ENCODE measurements around the gene PC. TPM values are rescaled to one million over a fixed set of nuclear protein-coding genes. Genes with fewer than 3 reads are reported as not detected.
"Not testable (repeated sequence)": the region's sequence is repeated elsewhere in the genome, so short reads cannot be mapped to it uniquely, and the experiment has no call there.

Gene PC
- total RNA-seq, 1 donor, result 1.6 TPM

GRCh38 chr11:66981976-66982578 lies 23.9 kb upstream of the PC start:
- peak in 2 of 3 donors; percentile 86 to 92 for DNase-seq (ENCODE audit: low read depth in 2 of 3, low spot score in 2 of 3)

GRCh38 chr11:66979336-66979980 lies 21.3 kb upstream of the PC start:
- DNase-seq (ENCODE audit: low read depth in 2 of 3, low spot score in 2 of 3), result no peak

GRCh38 chr11:66978717-66979116 lies 20.5 kb upstream of the PC start:
- no peak for DNase-seq (ENCODE audit: low read depth in 2 of 3, low spot score in 2 of 3)

GRCh38 chr11:66978229-66978628 lies 20.0 kb upstream of the PC start:
- no peak for DNase-seq (ENCODE audit: low read depth in 2 of 3, low spot score in 2 of 3)

- DNase-seq (ENCODE audit: low read depth in 2 of 3, low spot score in 2 of 3), result no peak
Observed at GRCh38 chr11:66976925-66977324, 18.7 kb upstream of the PC start.

GRCh38 chr11:66976028-66976467 lies 17.9 kb upstream of the PC start:
- DNase-seq (ENCODE audit: low read depth in 2 of 3, low spot score in 2 of 3), result peak in 2 of 3 donors; percentile 26 to 47

- DNase-seq (ENCODE audit: low read depth in 2 of 3, low spot score in 2 of 3), result no peak
Observed at GRCh38 chr11:66975405-66976027, 17.3 kb upstream of the PC start.

GRCh38 chr11:66974724-66975404 lies 16.7 kb upstream of the PC start, which contains the start of gene C11orf86:
TSS of gene C11orf86 (plus strand) at chr11:66975304. CDS start at chr11:66975363, 59 bp downstream.
- no peak for DNase-seq (ENCODE audit: low read depth in 2 of 3, low spot score in 2 of 3)

GRCh38 chr11:66973956-66974580 lies 15.9 kb upstream of the PC start:
- no peak for DNase-seq (ENCODE audit: low read depth in 2 of 3, low spot score in 2 of 3)

GRCh38 chr11:66971488-66971887 lies 13.3 kb upstream of the PC start:
- no peak for DNase-seq (ENCODE audit: low read depth in 2 of 3, low spot score in 2 of 3)

GRCh38 chr11:66970807-66971442 lies 12.7 kb upstream of the PC start:
- no peak for DNase-seq (ENCODE audit: low read depth in 2 of 3, low spot score in 2 of 3)

- no peak for DNase-seq (ENCODE audit: low read depth in 2 of 3, low spot score in 2 of 3)
Observed at GRCh38 chr11:66970371-66970806, 12.2 kb upstream of the PC start.

- DNase-seq (ENCODE audit: low read depth in 2 of 3, low spot score in 2 of 3), result no peak
Observed at GRCh38 chr11:66969584-66970225, 11.5 kb upstream of the PC start.

GRCh38 chr11:66967670-66968425 lies 9.7 kb upstream of the PC start:
- no peak for DNase-seq (ENCODE audit: low read depth in 2 of 3, low spot score in 2 of 3)

- no peak for DNase-seq (ENCODE audit: low read depth in 2 of 3, low spot score in 2 of 3)
Observed at GRCh38 chr11:66966351-66966750, 8.2 kb upstream of the PC start.

GRCh38 chr11:66964495-66964894 lies 6.3 kb upstream of the PC start:
- DNase-seq (ENCODE audit: low read depth in 2 of 3, low spot score in 2 of 3), result no peak

- no peak for DNase-seq (ENCODE audit: low read depth in 2 of 3, low spot score in 2 of 3)
Observed at GRCh38 chr11:66962801-66963200, 4.6 kb upstream of the PC start.

GRCh38 chr11:66962247-66962646 lies 4.1 kb upstream of the PC start:
- no peak for DNase-seq (ENCODE audit: low read depth in 2 of 3, low spot score in 2 of 3)

- DNase-seq (ENCODE audit: low read depth in 2 of 3, low spot score in 2 of 3), result not testable (repeated sequence)
Observed at GRCh38 chr11:66961691-66962213, 3.6 kb upstream of the PC start.
